Measurements from ENCODE around the gene RAB40B. TPM values are rescaled to one million over a fixed set of nuclear protein-coding genes. Genes with fewer than 3 reads are reported as not detected.
"Not testable (repeated sequence)": the region's sequence is repeated elsewhere in the genome, so short reads cannot be mapped to it uniquely, and the experiment has no call there.

Gene RAB40B
- total RNA-seq, 1 donor from 2014 or later = 29.2 TPM

- H3K27ac ChIP-seq = no peak overlapping the region
- H3K27me3 ChIP-seq = no peaks in the 10 kb centered on the region
- H3K36me3 ChIP-seq = peaks cover 0 to 8% of the 10 kb centered on the region in 2 donors
- no peak for DNase-seq (ENCODE audit: extremely low spot score in 2 of 2)
- no peak for TF ChIP-seq POLR2AphosphoS5 (IDR thresholded peaks at IDR 0.05; ENCODE audit: insufficient read depth in 1 of 2, low read depth in 1 of 2)
- no peak for TF ChIP-seq CTCF (IDR thresholded peaks at IDR 0.05)
- no peak for TF ChIP-seq POLR2A (IDR thresholded peaks at IDR 0.05)
- no peak overlapping the region for H3K4me3 ChIP-seq
- intact Hi-C loops (cut with DNase I) = no loop called here
- H3K9me3 ChIP-seq = no peaks in the 10 kb centered on the region
- H3K4me1 ChIP-seq = no peaks in the 10 kb centered on the region
Measured at GRCh38 chr17:82655523-82655922, 43.0 kb downstream of the RAB40B start.

- H3K36me3 ChIP-seq = peaks cover 0 to 8% of the 10 kb centered on the region in 2 donors
- H3K27ac ChIP-seq = no peak overlapping the region
- no peak for DNase-seq (ENCODE audit: extremely low spot score in 2 of 2)
Measured at GRCh38 chr17:82655038-82655479, 43.4 kb downstream of the RAB40B start.

GRCh38 chr17:82654611-82655010 is 43.9 kb downstream of the RAB40B start:
- not testable (repeated sequence) for H3K27me3 ChIP-seq; H3K9me3 ChIP-seq; H3K4me3 ChIP-seq; H3K27ac ChIP-seq; H3K4me1 ChIP-seq; DNase-seq (ENCODE audit: extremely low spot score in 2 of 2); H3K36me3 ChIP-seq
- intact Hi-C loops (cut with DNase I) = loop anchor here (5.0 kb wide), 1 partner anchor 88 kb away; no protein-coding TSS in a partner anchor

More at GRCh38 chr17:82655038-82655479, 43.4 kb downstream of the RAB40B start:
- Histone ChIP-seq H3K4me1 (no peaks in the 10 kb centered on the region), H3K4me3 (no peak overlapping the region), H3K27me3 (no peaks in the 10 kb centered on the region), H3K9me3 (no peaks in the 10 kb centered on the region)
- no peak for TF ChIP-seq POLR2AphosphoS5 (IDR thresholded peaks at IDR 0.05; ENCODE audit: insufficient read depth in 1 of 2, low read depth in 1 of 2)
- no peak for TF ChIP-seq POLR2A (IDR thresholded peaks at IDR 0.05)
- no peak for TF ChIP-seq CTCF (IDR thresholded peaks at IDR 0.05)
- intact Hi-C loops (cut with DNase I) = no loop called here

- H3K4me3 ChIP-seq = no peak overlapping the region
- H3K27ac ChIP-seq = no peak overlapping the region
- no peaks in the 10 kb centered on the region for H3K27me3 ChIP-seq
- DNase-seq (ENCODE audit: extremely low spot score in 2 of 2) = no peak
- TF ChIP-seq POLR2A (IDR thresholded peaks at IDR 0.05) = no peak
- TF ChIP-seq CTCF (IDR thresholded peaks at IDR 0.05) = no peak
- no peak for TF ChIP-seq POLR2AphosphoS5 (IDR thresholded peaks at IDR 0.05; ENCODE audit: insufficient read depth in 1 of 2, low read depth in 1 of 2)
- peaks cover 0 to 8% of the 10 kb centered on the region in 2 donors for H3K36me3 ChIP-seq
- peaks cover 5% of the 10 kb centered on the region for H3K4me1 ChIP-seq
- H3K9me3 ChIP-seq = no peaks in the 10 kb centered on the region
- intact Hi-C loops (cut with DNase I) = loop anchor here (5.0 kb wide), 1 partner anchor 88 kb away; no protein-coding TSS in a partner anchor
Measured at GRCh38 chr17:82653651-82654528, 44.6 kb downstream of the RAB40B start.

- H3K27ac ChIP-seq = no peak overlapping the region
- no peak for DNase-seq (ENCODE audit: extremely low spot score in 2 of 2)
Measured at GRCh38 chr17:82650723-82651122, 47.8 kb downstream of the RAB40B start.

More at GRCh38 chr17:82650723-82651122, 47.8 kb downstream of the RAB40B start:
- Histone ChIP-seq H3K9me3 (no peaks in the 10 kb centered on the region), H3K27me3 (no peaks in the 10 kb centered on the region), H3K4me3 (no peak overlapping the region), H3K4me1 (peaks cover 25% of the 10 kb centered on the region), H3K36me3 (no peaks in the 10 kb centered on the region)
- TF ChIP-seq POLR2AphosphoS5 (IDR thresholded peaks at IDR 0.05; ENCODE audit: insufficient read depth in 1 of 2, low read depth in 1 of 2) (no peak), POLR2A (IDR thresholded peaks at IDR 0.05) (no peak), CTCF (IDR thresholded peaks at IDR 0.05) (no peak)
- intact Hi-C loops (cut with DNase I) = loop anchor here (5.0 kb wide), 1 partner anchor 92 kb away; no protein-coding TSS in a partner anchor

Data from vagina (tissue), 2 donors.